Neuronal stem cell (in vitro differentiated cells): ENCODE measurements around the gene CNKSR2. TPM values are rescaled to one million over a fixed set of nuclear protein-coding genes. Genes with fewer than 3 reads are reported as not detected.

ENCODE experiments used
- DNase-seq: peaks from one replicate; pipeline ENCODE4 v3.0.0-alpha.2; 2013; ENCODE audit warnings: low spot score
- H2AFZ ChIP-seq: one replicate; pipeline ENCODE4 v1.6.1; 2013; ENCODE audit warnings: mild to moderate bottlenecking, low read length, inconsistent platforms
- H2AK5ac ChIP-seq: 2 replicates; pipeline ENCODE4 v1.6.1; 2013; ENCODE audit warnings: low read depth, mild to moderate bottlenecking, inconsistent platforms, low read length, moderate library complexity, mixed read lengths
- H2BK120ac ChIP-seq: 2 replicates; pipeline ENCODE4 v1.6.1; 2013; ENCODE audit warnings: low read depth, mild to moderate bottlenecking, inconsistent platforms, low read length, moderate library complexity, mixed read lengths
- H2BK12ac ChIP-seq: one replicate; pipeline ENCODE4 v1.6.1; 2013; ENCODE audit warnings: low read length, inconsistent platforms
- H2BK15ac ChIP-seq: 2 replicates; pipeline ENCODE4 v1.6.1; 2013; ENCODE audit warnings: mild to moderate bottlenecking, low read length, inconsistent platforms, mixed read lengths
- H2BK5ac ChIP-seq: one replicate; pipeline ENCODE4 v1.6.1; 2013; ENCODE audit warnings: inconsistent platforms, mild to moderate bottlenecking, low read length, moderate library complexity
- H3K14ac ChIP-seq: one replicate; pipeline ENCODE4 v1.6.1; 2013; ENCODE audit warnings: low read length, inconsistent platforms
- H3K18ac ChIP-seq: 2 replicates; pipeline ENCODE4 v1.6.1; 2013; ENCODE audit warnings: low read length, inconsistent platforms
- H3K23ac ChIP-seq: 2 replicates; pipeline ENCODE4 v1.6.1; 2013; ENCODE audit warnings: low read depth, mild to moderate bottlenecking, mixed read lengths, low read length, inconsistent platforms; ENCODE audit not compliant: poor library complexity
- H3K27ac ChIP-seq: replicated peaks from 3 replicates; pipeline ENCODE4 v1.5.1; 2013; ENCODE audit warnings: low read length, inconsistent platforms
- H3K27me3 ChIP-seq, 3 experiments: 2 replicates each; pipeline ENCODE4 v1.6.1; 2013; ENCODE audit warnings: low read length in 3 of 3, mild to moderate bottlenecking in 2 of 3, inconsistent platforms in 1 of 3, low read depth in 1 of 3, mixed read lengths in 1 of 3, moderate library complexity in 1 of 3; ENCODE audit not compliant: control insufficient read depth in 3 of 3, insufficient read depth in 3 of 3
- H3K36me3 ChIP-seq, 2 donors: replicated peaks in 1 of 2; 2 replicates each; pipeline ENCODE4 v1.6.1; 2013; ENCODE audit warnings: low read length in 2 of 2; ENCODE audit not compliant: control insufficient read depth in 2 of 2, insufficient read depth in 2 of 2
- H3K4ac ChIP-seq: 2 replicates; pipeline ENCODE4 v1.6.1; 2013; ENCODE audit warnings: inconsistent platforms, mild to moderate bottlenecking, low read length, moderate library complexity
- H3K4me1 ChIP-seq, 2 donors: 1 replicate in 1 of 2; 2 replicates in 1 of 2; pipeline ENCODE4 v1.6.1; 2013; ENCODE audit warnings: low read length in 2 of 2, low read depth in 1 of 2; ENCODE audit not compliant: control insufficient read depth in 2 of 2, insufficient read depth in 1 of 2
- H3K4me2 ChIP-seq: one replicate; pipeline ENCODE4 v1.6.1; 2013; ENCODE audit warnings: mild to moderate bottlenecking, low read length, inconsistent platforms; ENCODE audit not compliant: insufficient read depth, poor library complexity, severe bottlenecking
- H3K4me3 ChIP-seq, 2 donors: 2 replicates each; pipeline ENCODE4 v1.5.1; 2013; ENCODE audit warnings: low read length in 2 of 2, mild to moderate bottlenecking in 2 of 2, inconsistent platforms in 1 of 2, moderate library complexity in 1 of 2
- H3K79me1 ChIP-seq: one replicate; pipeline ENCODE4 v1.6.1; 2013; ENCODE audit warnings: low read depth, mild to moderate bottlenecking, inconsistent platforms, low read length, moderate library complexity
- H3K9ac ChIP-seq: one replicate; pipeline ENCODE4 v1.6.1; 2013; ENCODE audit warnings: mild to moderate bottlenecking, low read depth, low read length, inconsistent platforms; ENCODE audit not compliant: poor library complexity
- H3K9me3 ChIP-seq, 2 donors: replicated peaks in 1 of 2; 2 replicates each; pipeline versions ENCODE3 to v1.6.1; 2013; ENCODE audit warnings: low read length in 2 of 2, mild to moderate bottlenecking in 2 of 2, inconsistent platforms in 1 of 2, low read depth in 1 of 2, mixed read lengths in 1 of 2, moderate library complexity in 1 of 2; ENCODE audit not compliant: control insufficient read depth in 2 of 2, insufficient read depth in 1 of 2
- H4K8ac ChIP-seq: one replicate; pipeline ENCODE4 v1.6.1; 2013; ENCODE audit warnings: low read depth, mild to moderate bottlenecking, inconsistent platforms, low read length, moderate library complexity
- H4K91ac ChIP-seq: one replicate; pipeline ENCODE4 v1.6.1; 2013; ENCODE audit warnings: low read length, low read depth, mild to moderate bottlenecking, inconsistent platforms; ENCODE audit not compliant: poor library complexity
- WGBS, 2 donors: extraction: QIAGEN DNeasy Blood & Tissue Kit; methylation state at CpG; one replicate each; pipeline ENCODE4 v1.1.7; 2013; ENCODE audit warnings: missing lambda C conversion rate in 2 of 2, mixed read lengths in 1 of 2; ENCODE audit not compliant: insufficient read length in 2 of 2, insufficient replicate concordance in 1 of 2; ENCODE audit errors: extremely low coverage in 2 of 2; 5-methylcytosine and 5-hydroxymethylcytosine counted together
- polyA plus RNA-seq, 2 experiments: library from polyadenylated mRNA; stranded (reverse); fragments of 200-250 nt; gene quantifications; one replicate each; pipeline ENCODE4 v1.2.3, GENCODE V29; 2013

CNKSR2 gene
- 11.3 TPM for polyA plus RNA-seq (2013, experiment 1 of 2)
- 10.8 TPM for polyA plus RNA-seq (2013, experiment 2 of 2)

- no CpG with 5 or more reads among the region's 94 CpGs for WGBS, 2 donors
- peak within 1 kb of the TSS; percentile 94 for H2AFZ ChIP-seq
- peak within 1 kb of the TSS; percentile 82 for H3K14ac ChIP-seq
- no peak within 1 kb of the TSS for H2BK15ac ChIP-seq
- peak within 1 kb of the TSS; percentile 69 to 93 for H3K4me3 ChIP-seq
- no peak within 1 kb of the TSS for H4K8ac ChIP-seq
- H2BK5ac ChIP-seq: no peak within 1 kb of the TSS
- no peak within 1 kb of the TSS for H3K4ac ChIP-seq
- H2BK12ac ChIP-seq: no peak within 1 kb of the TSS
- peak within 1 kb of the TSS; percentile 62 for H3K4me2 ChIP-seq
- no peaks in the 10 kb centered on the region for H3K36me3 ChIP-seq
- H2AK5ac ChIP-seq: no peak within 1 kb of the TSS
- no peaks in the 10 kb centered on the region for H3K79me1 ChIP-seq
- peak; percentile 79 for DNase-seq
- H3K23ac ChIP-seq: no peak within 1 kb of the TSS
- no peak within 1 kb of the TSS for H2BK120ac ChIP-seq
- no peaks in the 10 kb centered on the region for H3K9me3 ChIP-seq
- peak within 1 kb of the TSS; percentile 88 for H3K9ac ChIP-seq
- no peaks in the 10 kb centered on the region for H3K27me3 ChIP-seq
- peak within 1 kb of the TSS; percentile 72 for H3K27ac ChIP-seq
- H3K4me1 ChIP-seq: peaks cover 0 to 4% of the 10 kb centered on the region in 2 donors
- peak within 1 kb of the TSS; percentile 90 for H3K18ac ChIP-seq
- H4K91ac ChIP-seq: no peak within 1 kb of the TSS
Observed at GRCh38 chrX:21374163-21374993, at the start of gene CNKSR2. CNKSR2 (plus strand) TSS chrX:21374418; CDS start chrX:21374898, 480 bp downstream.

GRCh38 chrX:21354725-21355124 is 19.5 kb upstream of the CNKSR2 start:
- Histone ChIP-seq H3K4me2 (no peak overlapping the region), H2AFZ (no peak overlapping the region), H3K27me3 (no peaks in the 10 kb centered on the region), H3K79me1 (no peaks in the 10 kb centered on the region), H3K18ac (no peak overlapping the region), H3K4ac (no peak overlapping the region), H4K91ac (no peak overlapping the region), H2BK15ac (no peak overlapping the region), H2BK5ac (no peak overlapping the region), H3K9ac (no peak overlapping the region), H2BK12ac (no peak overlapping the region), H2BK120ac (no peak overlapping the region), H3K36me3 (no peaks in the 10 kb centered on the region), H3K9me3 (no peaks in the 10 kb centered on the region), H3K27ac (no peak overlapping the region), H3K4me1 (no peaks in the 10 kb centered on the region), H3K23ac (no peak overlapping the region), H3K14ac (no peak overlapping the region), H3K4me3 (no peak overlapping the region), H4K8ac (no peak overlapping the region), H2AK5ac (no peak overlapping the region)
- WGBS, 2 donors: no CpG with 5 or more reads among the region's 4 CpGs
- DNase-seq: no peak

GRCh38 chrX:21355831-21356230 is 18.4 kb upstream of the CNKSR2 start:
- Histone ChIP-seq H2AFZ (no peak overlapping the region), H2BK120ac (no peak overlapping the region), H3K18ac (no peak overlapping the region), H2BK12ac (no peak overlapping the region), H3K4me2 (no peak overlapping the region), H2BK15ac (no peak overlapping the region), H3K23ac (no peak overlapping the region), H3K79me1 (no peaks in the 10 kb centered on the region), H4K8ac (no peak overlapping the region), H3K36me3 (no peaks in the 10 kb centered on the region), H3K4ac (no peak overlapping the region), H3K4me1 (no peaks in the 10 kb centered on the region), H3K9ac (no peak overlapping the region), H4K91ac (no peak overlapping the region), H2BK5ac (no peak overlapping the region), H3K9me3 (no peaks in the 10 kb centered on the region), H3K27me3 (no peaks in the 10 kb centered on the region), H2AK5ac (no peak overlapping the region), H3K14ac (no peak overlapping the region), H3K27ac (no peak overlapping the region), H3K4me3 (no peak overlapping the region)
- no CpG with 5 or more reads among the region's 2 CpGs for WGBS, 2 donors
- DNase-seq: no peak

- WGBS, 2 donors: no CpG with 5 or more reads among the region's 2 CpGs
Observed at GRCh38 chrX:21369613-21370012, 4.6 kb upstream of the CNKSR2 start.

More at GRCh38 chrX:21369613-21370012, 4.6 kb upstream of the CNKSR2 start:
- no peak overlapping the region for H3K4me2 ChIP-seq
- H3K27me3 ChIP-seq: no peaks in the 10 kb centered on the region
- no peak overlapping the region for H2BK5ac ChIP-seq
- no peak overlapping the region for H2BK15ac ChIP-seq
- H4K91ac ChIP-seq: no peak overlapping the region
- no peak overlapping the region for H4K8ac ChIP-seq
- H3K4me3 ChIP-seq: no peak overlapping the region
- H3K9me3 ChIP-seq: no peaks in the 10 kb centered on the region
- no peak overlapping the region for H3K23ac ChIP-seq
- DNase-seq: no peak
- no peak overlapping the region for H2AFZ ChIP-seq
- H2BK120ac ChIP-seq: no peak overlapping the region
- no peak overlapping the region for H3K27ac ChIP-seq
- no peak overlapping the region for H3K9ac ChIP-seq
- no peak overlapping the region for H2BK12ac ChIP-seq
- H3K36me3 ChIP-seq: no peaks in the 10 kb centered on the region
- no peak overlapping the region for H3K4ac ChIP-seq
- no peak overlapping the region for H2AK5ac ChIP-seq
- no peaks in the 10 kb centered on the region for H3K79me1 ChIP-seq
- no peak overlapping the region for H3K14ac ChIP-seq
- no peaks in the 10 kb centered on the region for H3K4me1 ChIP-seq
- no peak overlapping the region for H3K18ac ChIP-seq
